ENCODE measurements around the gene EML6.

Gene EML6

GRCh38 chr2:54876764-54877163 is 153.3 kb downstream of the EML6 start:
- Histone ChIP-seq H3K36me3 (replicated peaks in 1 of 2; ENCODE audit: control insufficient read depth in 2 of 2, insufficient read depth in 2 of 2, low read length in 2 of 2) (peaks cover 0 to 3% of the 10 kb centered on the region in 2 donors), H2BK120ac (ENCODE audit: low read depth, low read length) (no peak overlapping the region), H2BK12ac (ENCODE audit: low read length) (no peak overlapping the region), H3K9ac (ENCODE audit: low read depth, low read length, poor library complexity) (no peak overlapping the region), H3K18ac (ENCODE audit: low read length) (no peak overlapping the region), H4K91ac (ENCODE audit: low read depth, low read length, poor library complexity) (no peak overlapping the region), H3K4me1 (ENCODE audit: control insufficient read depth in 2 of 2, insufficient read depth in 1 of 2, low read depth in 1 of 2, low read length in 2 of 2) (no peaks in the 10 kb centered on the region), H2BK15ac (ENCODE audit: low read length) (no peak overlapping the region), H3K23ac (ENCODE audit: low read depth, low read length, poor library complexity) (no peak overlapping the region), H3K27ac (replicated peaks; ENCODE audit: low read length) (no peak overlapping the region), H4K8ac (ENCODE audit: low read depth, low read length) (no peak overlapping the region), H2BK5ac (ENCODE audit: low read length) (no peak overlapping the region), H3K4me2 (ENCODE audit: insufficient read depth, low read length, poor library complexity, severe bottlenecking) (no peak overlapping the region), H3K9me3 (replicated peaks in 1 of 2; ENCODE audit: control insufficient read depth in 2 of 2, insufficient read depth in 1 of 2, low read depth in 1 of 2, low read length in 2 of 2) (no peaks in the 10 kb centered on the region), H3K4ac (ENCODE audit: low read length) (no peak overlapping the region), H3K14ac (ENCODE audit: low read length) (no peak overlapping the region), H3K79me1 (ENCODE audit: low read depth, low read length) (no peaks in the 10 kb centered on the region), H3K4me3 (ENCODE audit: low read length in 2 of 2) (no peak overlapping the region), H3K27me3 (ENCODE audit: control insufficient read depth in 3 of 3, insufficient read depth in 3 of 3, low read depth in 1 of 3, low read length in 3 of 3) (no peaks in the 10 kb centered on the region), H2AFZ (ENCODE audit: low read length) (no peak overlapping the region), H2AK5ac (ENCODE audit: low read depth, low read length) (no peak overlapping the region)
- no peak for DNase-seq (ENCODE audit: low spot score)
- no CpG with 5 or more reads among the region's 1 CpG for WGBS, 2 donors (ENCODE audit: extremely low coverage in 2 of 2, insufficient read length in 2 of 2, insufficient replicate concordance in 1 of 2)

DNA sequence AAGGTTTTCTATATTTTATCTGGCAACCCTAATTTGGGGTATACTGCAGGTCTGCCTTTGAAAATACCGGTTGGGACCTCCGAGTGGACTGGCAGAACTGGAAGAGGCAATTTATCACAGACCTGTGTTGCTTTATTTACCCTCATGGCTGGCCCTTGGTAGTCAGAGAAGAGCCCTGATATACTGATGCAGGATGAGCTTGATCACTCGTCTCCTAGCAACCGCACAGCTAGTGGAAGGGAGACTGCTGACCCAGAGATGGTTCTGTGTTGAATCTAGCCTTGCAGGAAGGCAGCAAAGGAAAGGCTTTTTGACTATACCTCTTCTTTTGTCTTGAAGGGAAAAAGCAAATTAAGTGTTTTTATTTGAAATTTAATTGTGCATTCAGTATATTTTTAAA is 154.7 kb downstream of the EML6 start:
- H4K91ac ChIP-seq (ENCODE audit: low read depth, low read length, poor library complexity) = no peak overlapping the region
- H3K23ac ChIP-seq (ENCODE audit: low read depth, low read length, poor library complexity) = no peak overlapping the region
- no peak overlapping the region for H3K4me2 ChIP-seq (ENCODE audit: insufficient read depth, low read length, poor library complexity, severe bottlenecking)
- H3K9me3 ChIP-seq (replicated peaks in 1 of 2; ENCODE audit: control insufficient read depth in 2 of 2, insufficient read depth in 1 of 2, low read depth in 1 of 2, low read length in 2 of 2) = no peaks in the 10 kb centered on the region
- H2BK15ac ChIP-seq (ENCODE audit: low read length) = no peak overlapping the region
- no peak overlapping the region for H3K4me3 ChIP-seq (ENCODE audit: low read length in 2 of 2)
- H4K8ac ChIP-seq (ENCODE audit: low read depth, low read length) = no peak overlapping the region
- H3K36me3 ChIP-seq (replicated peaks in 1 of 2; ENCODE audit: control insufficient read depth in 2 of 2, insufficient read depth in 2 of 2, low read length in 2 of 2) = no peaks in the 10 kb centered on the region
- no peak overlapping the region for H3K18ac ChIP-seq (ENCODE audit: low read length)
- H3K14ac ChIP-seq (ENCODE audit: low read length) = no peak overlapping the region
- H3K79me1 ChIP-seq (ENCODE audit: low read depth, low read length) = no peaks in the 10 kb centered on the region
- H3K27me3 ChIP-seq (ENCODE audit: control insufficient read depth in 3 of 3, insufficient read depth in 3 of 3, low read depth in 1 of 3, low read length in 3 of 3) = no peaks in the 10 kb centered on the region
- H3K9ac ChIP-seq (ENCODE audit: low read depth, low read length, poor library complexity) = no peak overlapping the region
- H2AK5ac ChIP-seq (ENCODE audit: low read depth, low read length) = no peak overlapping the region
- no peak overlapping the region for H3K27ac ChIP-seq (replicated peaks; ENCODE audit: low read length)
- H3K4me1 ChIP-seq (ENCODE audit: control insufficient read depth in 2 of 2, insufficient read depth in 1 of 2, low read depth in 1 of 2, low read length in 2 of 2) = no peaks in the 10 kb centered on the region
- H3K4ac ChIP-seq (ENCODE audit: low read length) = no peak overlapping the region
- H2AFZ ChIP-seq (ENCODE audit: low read length) = no peak overlapping the region
- H2BK120ac ChIP-seq (ENCODE audit: low read depth, low read length) = no peak overlapping the region
- no CpG with 5 or more reads among the region's 4 CpGs for WGBS, 2 donors (ENCODE audit: extremely low coverage in 2 of 2, insufficient read length in 2 of 2, insufficient replicate concordance in 1 of 2)
- no peak overlapping the region for H2BK12ac ChIP-seq (ENCODE audit: low read length)
- H2BK5ac ChIP-seq (ENCODE audit: low read length) = no peak overlapping the region
- DNase-seq (ENCODE audit: low spot score) = no peak

DNA sequence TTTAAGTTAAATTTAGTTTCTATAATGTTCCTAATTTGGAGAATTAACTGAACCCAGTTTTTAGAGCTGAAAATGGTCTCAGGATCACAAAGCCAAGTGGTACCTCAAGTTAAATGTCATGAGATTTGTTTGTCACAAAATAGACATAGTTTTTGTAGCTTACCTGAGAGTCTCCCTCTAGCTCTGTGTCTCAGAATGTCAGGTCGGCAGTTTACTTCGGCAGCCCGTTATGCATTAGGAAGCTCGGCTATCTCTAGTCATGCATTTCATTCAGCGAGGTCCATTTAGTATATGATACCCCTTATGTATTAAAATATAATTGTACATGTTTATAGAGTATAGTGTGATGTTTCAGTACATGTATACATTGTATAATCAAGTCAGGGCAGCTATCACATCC is 155.6 kb downstream of the EML6 start:
- Histone ChIP-seq H3K36me3 (replicated peaks in 1 of 2; ENCODE audit: control insufficient read depth in 2 of 2, insufficient read depth in 2 of 2, low read length in 2 of 2) (no peaks in the 10 kb centered on the region), H3K4ac (ENCODE audit: low read length) (no peak overlapping the region), H4K91ac (ENCODE audit: low read depth, low read length, poor library complexity) (no peak overlapping the region), H3K18ac (ENCODE audit: low read length) (no peak overlapping the region), H2BK15ac (ENCODE audit: low read length) (no peak overlapping the region), H3K4me1 (ENCODE audit: control insufficient read depth in 2 of 2, insufficient read depth in 1 of 2, low read depth in 1 of 2, low read length in 2 of 2) (no peaks in the 10 kb centered on the region), H3K9me3 (replicated peaks in 1 of 2; ENCODE audit: control insufficient read depth in 2 of 2, insufficient read depth in 1 of 2, low read depth in 1 of 2, low read length in 2 of 2) (no peaks in the 10 kb centered on the region), H3K4me3 (ENCODE audit: low read length in 2 of 2) (no peak overlapping the region), H2AK5ac (ENCODE audit: low read depth, low read length) (no peak overlapping the region), H4K8ac (ENCODE audit: low read depth, low read length) (no peak overlapping the region), H3K27me3 (ENCODE audit: control insufficient read depth in 3 of 3, insufficient read depth in 3 of 3, low read depth in 1 of 3, low read length in 3 of 3) (no peaks in the 10 kb centered on the region), H3K9ac (ENCODE audit: low read depth, low read length, poor library complexity) (no peak overlapping the region), H3K14ac (ENCODE audit: low read length) (no peak overlapping the region), H2BK120ac (ENCODE audit: low read depth, low read length) (no peak overlapping the region), H3K4me2 (ENCODE audit: insufficient read depth, low read length, poor library complexity, severe bottlenecking) (no peak overlapping the region), H3K79me1 (ENCODE audit: low read depth, low read length) (no peaks in the 10 kb centered on the region), H2BK12ac (ENCODE audit: low read length) (no peak overlapping the region), H2BK5ac (ENCODE audit: low read length) (no peak overlapping the region), H3K23ac (ENCODE audit: low read depth, low read length, poor library complexity) (no peak overlapping the region), H2AFZ (ENCODE audit: low read length) (no peak overlapping the region), H3K27ac (replicated peaks; ENCODE audit: low read length) (no peak overlapping the region)
- no CpG with 5 or more reads among the region's 5 CpGs for WGBS, 2 donors (ENCODE audit: extremely low coverage in 2 of 2, insufficient read length in 2 of 2, insufficient replicate concordance in 1 of 2)
- DNase-seq (ENCODE audit: low spot score) = no peak

DNA sequence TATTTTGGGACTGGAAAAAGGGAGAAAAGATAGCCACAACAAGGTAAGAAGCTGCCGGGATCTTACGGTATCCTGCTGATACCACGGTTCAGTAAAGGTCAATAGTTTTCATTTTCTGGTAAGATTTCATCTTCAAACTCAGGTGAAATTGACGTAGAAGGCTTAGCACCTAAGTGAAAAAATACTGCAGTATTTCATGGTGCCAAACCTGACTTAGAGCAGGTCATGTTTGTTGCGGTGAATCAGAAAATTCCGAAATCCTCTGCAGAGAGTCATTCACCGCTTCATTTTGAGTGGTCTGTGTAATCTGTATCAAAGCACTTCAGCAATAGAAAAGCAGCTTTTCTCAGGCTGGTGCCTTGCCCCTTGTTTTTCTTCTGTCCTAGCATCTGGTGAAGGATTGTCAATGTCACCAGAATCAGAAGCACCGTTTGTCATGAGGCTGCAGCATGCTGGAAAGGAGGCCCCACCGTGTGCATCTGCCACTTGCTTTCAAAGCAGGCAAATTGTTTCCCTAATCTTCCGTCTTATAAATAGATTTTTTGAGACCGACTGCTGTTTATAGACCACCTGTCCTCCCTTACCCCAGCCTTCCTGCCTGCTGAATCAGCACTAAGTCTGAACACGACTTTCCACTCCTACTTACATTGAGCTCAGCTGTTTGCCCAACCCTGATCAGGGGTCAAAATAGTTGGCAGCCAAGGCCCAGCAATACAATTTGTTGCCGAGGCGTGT is 156.3 kb downstream of the EML6 start:
- no peak overlapping the region for H3K4ac ChIP-seq (ENCODE audit: low read length)
- no peak overlapping the region for H3K18ac ChIP-seq (ENCODE audit: low read length)
- H3K14ac ChIP-seq (ENCODE audit: low read length) = no peak overlapping the region
- no peak overlapping the region for H2BK12ac ChIP-seq (ENCODE audit: low read length)
- no peak overlapping the region for H3K23ac ChIP-seq (ENCODE audit: low read depth, low read length, poor library complexity)
- no peaks in the 10 kb centered on the region for H3K36me3 ChIP-seq (replicated peaks in 1 of 2; ENCODE audit: control insufficient read depth in 2 of 2, insufficient read depth in 2 of 2, low read length in 2 of 2)
- no peaks in the 10 kb centered on the region for H3K79me1 ChIP-seq (ENCODE audit: low read depth, low read length)
- H2BK120ac ChIP-seq (ENCODE audit: low read depth, low read length) = no peak overlapping the region
- H4K91ac ChIP-seq (ENCODE audit: low read depth, low read length, poor library complexity) = no peak overlapping the region
- WGBS, 2 donors (ENCODE audit: extremely low coverage in 2 of 2, insufficient read length in 2 of 2, insufficient replicate concordance in 1 of 2) = no CpG with 5 or more reads among the region's 14 CpGs
- H3K4me2 ChIP-seq (ENCODE audit: insufficient read depth, low read length, poor library complexity, severe bottlenecking) = no peak overlapping the region
- H2AFZ ChIP-seq (ENCODE audit: low read length) = no peak overlapping the region
- no peak overlapping the region for H2BK5ac ChIP-seq (ENCODE audit: low read length)
- H3K4me1 ChIP-seq (ENCODE audit: control insufficient read depth in 2 of 2, insufficient read depth in 1 of 2, low read depth in 1 of 2, low read length in 2 of 2) = no peaks in the 10 kb centered on the region
- H3K9me3 ChIP-seq (replicated peaks in 1 of 2; ENCODE audit: control insufficient read depth in 2 of 2, insufficient read depth in 1 of 2, low read depth in 1 of 2, low read length in 2 of 2) = no peaks in the 10 kb centered on the region
- H2AK5ac ChIP-seq (ENCODE audit: low read depth, low read length) = no peak overlapping the region
- no peak for DNase-seq (ENCODE audit: low spot score)
- no peaks in the 10 kb centered on the region for H3K27me3 ChIP-seq (ENCODE audit: control insufficient read depth in 3 of 3, insufficient read depth in 3 of 3, low read depth in 1 of 3, low read length in 3 of 3)
- H3K4me3 ChIP-seq (ENCODE audit: low read length in 2 of 2) = no peak overlapping the region
- H3K27ac ChIP-seq (replicated peaks; ENCODE audit: low read length) = no peak overlapping the region
- H2BK15ac ChIP-seq (ENCODE audit: low read length) = no peak overlapping the region
- no peak overlapping the region for H3K9ac ChIP-seq (ENCODE audit: low read depth, low read length, poor library complexity)
- no peak overlapping the region for H4K8ac ChIP-seq (ENCODE audit: low read depth, low read length)

Data from neuronal stem cell (in vitro differentiated cells).